WERI-Rb-1 (cell line): Measurements from ENCODE around the gene PCDHA3.
"Not testable (repeated sequence)": the region's sequence is repeated elsewhere in the genome, so short reads cannot be mapped to it uniquely, and the experiment has no call there.

ENCODE experiments used
- DNase-seq: peaks from one replicate; pipeline ENCODE4 v3.0.0-alpha.2; 2020
- H3K27ac ChIP-seq: fragments of 250-450 bp; sonication (Bioruptor Pico); 2 replicates; pipeline ENCODE4 v1.5.1; 2020; ENCODE audit warnings: mild to moderate bottlenecking, moderate library complexity
- H3K27me3 ChIP-seq: fragments of 250-450 bp; sonication (Bioruptor Pico); 2 replicates; pipeline ENCODE4 v1.5.1; 2021; ENCODE audit warnings: mild to moderate bottlenecking, low read depth, moderate library complexity; ENCODE audit not compliant: insufficient read depth, severe bottlenecking
- H3K36me3 ChIP-seq: fragments of 250-450 bp; sonication (Bioruptor Pico); 2 replicates; pipeline ENCODE4 v1.5.1; 2020; ENCODE audit warnings: mild to moderate bottlenecking, moderate library complexity
- H3K4me3 ChIP-seq: 2 replicates; pipeline ENCODE4 v1.5.1; 2011; ENCODE audit warnings: low read depth, mild to moderate bottlenecking, control low read depth, low read length
- H3K9me3 ChIP-seq: fragments of 250-450 bp; sonication (Bioruptor Pico); 2 replicates; pipeline ENCODE4 v1.5.1; 2021; ENCODE audit warnings: mild to moderate bottlenecking, moderate library complexity; ENCODE audit not compliant: severe bottlenecking
- CTCF ChIP-seq: IDR thresholded peaks from 2 replicates; pipeline ENCODE4 v1.5.1; 2011; ENCODE audit warnings: low read depth, mild to moderate bottlenecking, control low read depth, inconsistent platforms, low read length

The PCDHA3 gene

GRCh38 chr5:140808889-140809291 is 8.0 kb downstream of the PCDHA3 start:
- TF ChIP-seq CTCF, result no peak
- Histone ChIP-seq H3K27me3 (no peaks in the 10 kb centered on the region), H3K36me3 (peaks cover 3% of the 10 kb centered on the region), H3K9me3 (no peaks in the 10 kb centered on the region), H3K27ac (no peak overlapping the region), H3K4me3 (no peak overlapping the region)
- DNase-seq, result no peak

DNA sequence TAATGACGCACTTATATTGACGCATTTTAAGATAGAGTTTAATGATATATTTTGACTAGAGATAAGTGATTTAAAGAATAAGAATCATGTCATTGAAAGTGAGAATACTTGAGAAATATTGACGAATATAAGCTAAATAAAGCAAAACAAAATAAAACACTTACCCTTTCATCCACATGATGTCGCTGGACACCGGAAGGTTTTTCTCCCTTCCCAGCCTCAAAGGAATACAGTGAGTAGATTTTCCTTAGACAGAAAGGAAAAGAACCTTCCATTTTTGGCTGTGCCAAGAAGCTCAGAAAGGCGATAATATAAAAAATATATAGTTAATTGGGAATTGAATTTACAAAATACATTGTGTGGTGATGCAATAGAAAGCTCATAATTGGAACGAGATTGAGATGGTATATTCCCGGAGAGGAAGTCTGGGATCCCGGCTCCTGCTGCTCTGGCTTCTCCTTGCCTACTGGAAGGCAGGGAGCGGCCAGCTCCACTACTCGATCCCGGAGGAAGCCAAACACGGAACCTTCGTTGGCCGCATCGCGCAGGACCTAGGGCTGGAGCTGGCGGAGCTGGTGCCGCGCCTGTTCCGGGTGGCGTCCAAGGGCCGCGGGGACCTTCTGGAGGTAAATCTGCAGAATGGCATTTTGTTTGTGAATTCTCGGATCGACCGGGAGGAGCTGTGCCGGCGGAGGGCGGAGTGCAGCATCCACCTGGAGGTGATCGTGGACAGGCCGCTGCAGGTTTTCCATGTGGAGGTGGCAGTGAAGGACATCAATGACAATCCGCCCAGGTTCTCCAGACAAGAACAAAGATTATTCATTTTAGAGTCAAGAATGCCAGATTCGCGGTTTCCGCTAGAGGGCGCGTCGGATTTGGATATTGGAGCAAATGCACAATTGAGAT is 20.8 kb downstream of the PCDHA3 start, which contains the start of gene PCDHA5:
Gene PCDHA5 (plus strand): TSS at position 239 of the 906 bp plus-strand sequence.
- Histone ChIP-seq H3K4me3 (no peak within 1 kb of the TSS), H3K36me3 (peaks cover 4% of the 10 kb centered on the region; the same call in 1 of the 2 replicates), H3K27me3 (no peaks in the 10 kb centered on the region), H3K9me3 (no peaks in the 10 kb centered on the region), H3K27ac (no peak within 1 kb of the TSS)
- TF ChIP-seq CTCF, result no peak
- DNase-seq, result no peak

DNA sequence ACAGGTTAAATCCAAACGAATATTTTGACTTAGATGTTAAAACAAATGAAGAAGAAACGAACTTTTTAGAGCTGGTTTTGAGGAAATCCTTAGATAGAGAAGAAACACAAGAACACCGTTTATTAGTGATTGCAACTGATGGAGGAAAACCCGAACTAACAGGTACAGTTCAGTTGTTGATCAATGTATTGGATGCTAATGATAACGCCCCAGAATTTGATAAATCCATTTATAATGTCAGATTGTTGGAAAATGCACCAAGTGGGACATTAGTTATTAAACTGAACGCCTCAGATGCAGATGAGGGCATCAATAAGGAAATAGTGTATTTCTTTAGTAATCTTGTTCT is 21.4 kb downstream of the PCDHA3 start:
- H3K27me3 ChIP-seq, result no peaks in the 10 kb centered on the region
- TF ChIP-seq CTCF, result no peak
- no peak for DNase-seq
- no peak overlapping the region for H3K27ac ChIP-seq
- peaks cover 4% of the 10 kb centered on the region; the same call in 1 of the 2 replicates for H3K36me3 ChIP-seq
- H3K9me3 ChIP-seq, result no peaks in the 10 kb centered on the region
- no peak overlapping the region for H3K4me3 ChIP-seq

- not testable (repeated sequence) for H3K27me3 ChIP-seq, H3K27ac ChIP-seq, DNase-seq, H3K9me3 ChIP-seq, H3K4me3 ChIP-seq, H3K36me3 ChIP-seq
Measured at GRCh38 chr5:140822969-140823368, 22.1 kb downstream of the PCDHA3 start.

DNA sequence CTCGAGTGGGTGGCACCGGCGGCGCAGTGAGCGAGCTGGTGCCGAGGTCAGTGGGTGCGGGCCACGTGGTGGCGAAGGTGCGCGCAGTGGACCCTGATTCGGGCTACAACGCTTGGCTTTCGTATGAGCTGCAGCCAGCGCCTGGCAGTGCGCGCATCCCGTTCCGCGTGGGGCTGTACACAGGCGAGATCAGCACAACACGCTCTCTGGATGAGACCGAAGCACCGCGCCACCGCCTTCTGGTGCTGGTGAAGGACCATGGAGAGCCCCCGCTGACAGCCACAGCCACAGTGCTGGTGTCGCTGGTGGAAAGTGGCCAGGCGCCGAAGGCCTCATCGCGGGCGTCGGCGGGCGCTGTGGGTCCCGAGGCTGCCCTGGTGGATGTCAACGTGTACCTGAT is 22.6 kb downstream of the PCDHA3 start:
- TF ChIP-seq CTCF, result no peak
- no peaks in the 10 kb centered on the region for H3K9me3 ChIP-seq
- no peak overlapping the region for H3K4me3 ChIP-seq
- H3K27ac ChIP-seq, result no peak overlapping the region
- no peak for DNase-seq
- peaks cover 4% of the 10 kb centered on the region; the same call in 1 of the 2 replicates for H3K36me3 ChIP-seq
- H3K27me3 ChIP-seq, result no peaks in the 10 kb centered on the region

DNA sequence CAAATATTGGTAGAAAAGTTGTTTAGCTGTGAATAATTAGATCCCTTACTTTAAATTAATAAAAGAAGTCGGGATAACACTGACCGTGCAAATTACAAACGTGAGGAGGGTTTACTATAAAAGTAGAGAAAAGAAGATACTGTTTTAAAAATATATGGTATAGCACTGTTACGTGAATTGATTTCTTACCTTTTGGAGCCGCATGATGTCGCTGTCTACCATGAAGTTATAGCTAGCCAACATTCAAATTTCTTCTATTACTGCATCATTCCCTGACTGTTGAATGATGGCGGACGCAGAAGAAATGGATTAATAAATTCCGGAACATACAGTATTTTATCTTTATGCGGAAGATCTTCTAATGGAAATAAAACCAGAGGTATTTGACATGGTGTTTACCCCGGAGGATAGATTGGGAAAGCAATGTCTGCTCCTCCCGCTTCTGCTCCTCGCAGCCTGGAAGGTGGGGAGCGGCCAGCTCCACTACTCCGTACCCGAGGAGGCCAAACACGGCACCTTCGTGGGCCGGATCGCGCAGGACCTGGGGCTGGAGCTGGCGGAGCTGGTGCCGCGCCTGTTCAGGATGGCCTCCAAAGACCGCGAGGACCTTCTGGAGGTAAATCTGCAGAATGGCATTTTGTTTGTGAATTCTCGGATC is 27.0 kb downstream of the PCDHA3 start, which contains the start of gene PCDHA6:
Gene PCDHA6 (plus strand): TSS at position 257 of the 658 bp plus-strand sequence. CDS start 132 bp downstream, at position 389.
- H3K9me3 ChIP-seq, result peaks cover 3% of the 10 kb centered on the region
- no peak within 1 kb of the TSS for H3K4me3 ChIP-seq
- H3K36me3 ChIP-seq, result peaks cover 4% of the 10 kb centered on the region; the same call in 1 of the 2 replicates
- TF ChIP-seq CTCF, result no peak
- DNase-seq, result no peak
- H3K27me3 ChIP-seq, result no peaks in the 10 kb centered on the region
- H3K27ac ChIP-seq, result no peak within 1 kb of the TSS
